HEK293 (cell line): ENCODE data around the gene LIMK2.

Experiments
- CTCF ChIA-PET: fragments of 350-600 bp; formaldehyde crosslinking; extraction: SDS; loops from one replicate; lab custom pipeline; 2021; ENCODE audit warnings: antibody characterized with exemption; lab: Yijun Ruan, JAX
- POLR2A ChIA-PET: fragments of 300-600 bp; formaldehyde crosslinking; extraction: SDS; loops from one replicate; lab custom pipeline; 2020; ENCODE audit warnings: antibody characterized with exemption, inconsistent platforms; lab: Yijun Ruan, JAX
- H3K27ac ChIP-seq: fragments of 200-500 bp; sonication (Bioruptor generic); 2 replicates; pipeline ENCODE4 v1.5.1; 2014; ENCODE audit warnings: low read depth, low read length, control low read depth, inconsistent platforms; ENCODE audit errors: extremely low read depth
- H3K36me3 ChIP-seq, 2 experiments: fragments of 200-500 bp in 1 of 2; sonication (Bioruptor generic) in 1 of 2; 1 replicate in 1 of 2; 2 replicates in 1 of 2; pipeline ENCODE4 v1.5.1; 2014 to 2017; ENCODE audit warnings: inconsistent platforms in 2 of 2, low read length in 2 of 2; ENCODE audit not compliant: control insufficient read depth in 2 of 2, insufficient read depth in 1 of 2
- H3K4me1 ChIP-seq: fragments of 200-500 bp; sonication (Bioruptor generic); 2 replicates; pipeline ENCODE4 v1.5.1; 2014; ENCODE audit warnings: mild to moderate bottlenecking, low read length, inconsistent platforms; ENCODE audit not compliant: control insufficient read depth, insufficient read depth
- H3K4me3 ChIP-seq: 2 replicates; pipeline ENCODE4 v1.5.1; 2011; ENCODE audit warnings: low read depth, mild to moderate bottlenecking, control low read depth, low read length, moderate library complexity
- H3K9me3 ChIP-seq: fragments of 200-500 bp; sonication (Bioruptor generic); 2 replicates; pipeline ENCODE4 v1.5.1; 2014; ENCODE audit warnings: low read depth, low read length, inconsistent platforms; ENCODE audit not compliant: control insufficient read depth, insufficient read depth
- EGR2 ChIP-seq: fragments of 450-650 bp; formaldehyde crosslinking; IDR thresholded peaks from 2 replicates; pipeline ENCODE4 v1.5.1; 2016; ENCODE audit warnings: low read depth, missing biosample characterization, missing genetic modification characterization
- SCRT1 ChIP-seq: fragments of 450-650 bp; formaldehyde crosslinking; IDR thresholded peaks from 2 replicates; pipeline ENCODE4 v1.5.1; 2016; ENCODE audit warnings: missing biosample characterization, missing genetic modification characterization, borderline replicate concordance
- SCRT2 ChIP-seq: fragments of 450-650 bp; formaldehyde crosslinking; IDR thresholded peaks from 2 replicates; pipeline ENCODE4 v1.5.1; 2016; ENCODE audit warnings: missing biosample characterization, missing genetic modification characterization
- TRIM28 ChIP-seq: IDR thresholded peaks from 2 replicates; pipeline ENCODE4 v1.6.1; 2011; ENCODE audit warnings: low read length, control low read depth, borderline replicate concordance
- ZFP41 ChIP-seq: fragments of 450-650 bp; formaldehyde crosslinking; IDR thresholded peaks from 2 replicates; pipeline ENCODE4 v1.5.1; 2016; ENCODE audit warnings: missing biosample characterization, missing genetic modification characterization, borderline replicate concordance
- ZNF140 ChIP-seq: fragments of 450-650 bp; formaldehyde crosslinking; IDR thresholded peaks from 2 replicates; pipeline ENCODE4 v1.5.1; 2016; ENCODE audit warnings: missing biosample characterization, missing genetic modification characterization
- ZNF24 ChIP-seq: fragments of 450-650 bp; formaldehyde crosslinking; IDR thresholded peaks from 2 replicates; pipeline ENCODE4 v1.5.1; 2016; ENCODE audit warnings: missing biosample characterization, missing genetic modification characterization
- ZNF335 ChIP-seq: fragments of 450-650 bp; formaldehyde crosslinking; conservative IDR thresholded peaks from 2 replicates; pipeline ENCODE4 v1.5.1; 2016; ENCODE audit warnings: missing biosample characterization, missing genetic modification characterization
- ZNF423 ChIP-seq: fragments of 450-650 bp; formaldehyde crosslinking; IDR thresholded peaks from 2 replicates; pipeline ENCODE4 v1.5.1; 2016; ENCODE audit warnings: missing biosample characterization, missing genetic modification characterization
- ZNF558 ChIP-seq: fragments of 450-650 bp; formaldehyde crosslinking; IDR thresholded peaks from 2 replicates; pipeline ENCODE4 v1.5.1; 2016; ENCODE audit warnings: missing biosample characterization, missing genetic modification characterization
- ZNF585B ChIP-seq: fragments of 450-650 bp; formaldehyde crosslinking; IDR thresholded peaks from 2 replicates; pipeline ENCODE4 v1.5.1; 2016; ENCODE audit warnings: missing biosample characterization, missing genetic modification characterization
- ZNF600 ChIP-seq: fragments of 450-650 bp; formaldehyde crosslinking; IDR thresholded peaks from 2 replicates; pipeline ENCODE4 v1.5.1; 2016; ENCODE audit warnings: missing biosample characterization, missing genetic modification characterization
- ZNF654 ChIP-seq: fragments of 450-650 bp; formaldehyde crosslinking; IDR thresholded peaks from 2 replicates; pipeline ENCODE4 v1.5.1; 2016; ENCODE audit warnings: low read depth, missing biosample characterization, missing genetic modification characterization
- ZNF843 ChIP-seq: fragments of 450-650 bp; formaldehyde crosslinking; IDR thresholded peaks from 2 replicates; pipeline ENCODE4 v1.5.1; 2016; ENCODE audit warnings: missing biosample characterization, missing genetic modification characterization
- TF ChIP-seq, protein P1 (sequence below): fragments of 450-650 bp; formaldehyde crosslinking; IDR thresholded peaks from 2 replicates; pipeline ENCODE4 v1.5.1; 2016; ENCODE audit warnings: missing biosample characterization, missing genetic modification characterization
- TF ChIP-seq, protein P2 (sequence below): fragments of 450-650 bp; formaldehyde crosslinking; IDR thresholded peaks from 2 replicates; pipeline ENCODE4 v1.5.1; 2017; ENCODE audit warnings: missing biosample characterization, missing genetic modification characterization
- TF ChIP-seq, protein P3 (sequence below): fragments of 450-650 bp; formaldehyde crosslinking; IDR thresholded peaks from 2 replicates; pipeline ENCODE4 v1.5.1; 2016; ENCODE audit warnings: missing biosample characterization, missing genetic modification characterization
- TF ChIP-seq, protein P4 (sequence below): fragments of 450-650 bp; formaldehyde crosslinking; IDR thresholded peaks from 2 replicates; pipeline ENCODE4 v1.5.1; 2016; ENCODE audit warnings: missing biosample characterization, missing genetic modification characterization
- TF ChIP-seq, protein P5 (sequence below): fragments of 450-650 bp; formaldehyde crosslinking; IDR thresholded peaks from 2 replicates; pipeline ENCODE4 v1.5.1; 2016; ENCODE audit warnings: missing biosample characterization, missing genetic modification characterization, borderline replicate concordance
- TF ChIP-seq, protein P6 (sequence below): fragments of 450-650 bp; IDR thresholded peaks from 2 replicates; pipeline ENCODE4 v1.5.1; 2018; ENCODE audit warnings: missing biosample characterization, missing genetic modification characterization

The LIMK2 gene

GRCh38 chr22:31295831-31296657 lies 83.9 kb downstream of the LIMK2 start:
- Histone ChIP-seq H3K9me3 (no peaks in the 10 kb centered on the region), H3K4me3 (no peak overlapping the region), H3K36me3 (no peaks in the 10 kb centered on the region), H3K27ac (no peak overlapping the region), H3K4me1 (peaks cover 11% of the 10 kb centered on the region; the same call in 1 of the 2 replicates)
- ChIA-PET CTCF (interaction anchor here (0.6 to 9.3 kb wide), 6 partner anchors 13 to 1610 kb away, joined by 3 to 100 read pairs (median 3); no protein-coding TSS in a partner anchor), POLR2A (interaction anchor here (0.8 kb wide), 1 partner anchor 50 kb away, joined by 3 read pairs; the partner anchor contains the start of gene PATZ1)
- TF ChIP-seq SCRT2 (tag by site-specific recombination) (peak; percentile 80), SCRT1 (tag by site-specific recombination) (0 out of 2 replicates have a peak, but pooled peaks have one; percentile 11), ZNF335 (peak; percentile 4; the same call in 1 of the 2 replicates), EGR2 (tag by site-specific recombination) (no peak), ZNF585B (no peak)
- TF ChIP-seq, protein P1, sequence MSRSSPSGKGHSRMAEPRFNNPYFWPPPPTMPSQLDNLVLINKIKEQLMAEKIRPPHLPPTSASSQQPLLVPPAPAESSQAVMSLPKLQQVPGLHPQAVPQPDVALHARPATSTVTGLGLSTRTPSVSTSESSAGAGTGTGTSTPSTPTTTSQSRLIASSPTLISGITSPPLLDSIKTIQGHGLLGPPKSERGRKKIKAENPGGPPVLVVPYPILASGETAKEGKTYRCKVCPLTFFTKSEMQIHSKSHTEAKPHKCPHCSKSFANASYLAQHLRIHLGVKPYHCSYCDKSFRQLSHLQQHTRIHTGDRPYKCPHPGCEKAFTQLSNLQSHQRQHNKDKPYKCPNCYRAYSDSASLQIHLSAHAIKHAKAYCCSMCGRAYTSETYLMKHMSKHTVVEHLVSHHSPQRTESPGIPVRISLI: 0 out of 2 replicates have a peak, but pooled peaks have one; percentile 19
- TF ChIP-seq, protein P2, sequence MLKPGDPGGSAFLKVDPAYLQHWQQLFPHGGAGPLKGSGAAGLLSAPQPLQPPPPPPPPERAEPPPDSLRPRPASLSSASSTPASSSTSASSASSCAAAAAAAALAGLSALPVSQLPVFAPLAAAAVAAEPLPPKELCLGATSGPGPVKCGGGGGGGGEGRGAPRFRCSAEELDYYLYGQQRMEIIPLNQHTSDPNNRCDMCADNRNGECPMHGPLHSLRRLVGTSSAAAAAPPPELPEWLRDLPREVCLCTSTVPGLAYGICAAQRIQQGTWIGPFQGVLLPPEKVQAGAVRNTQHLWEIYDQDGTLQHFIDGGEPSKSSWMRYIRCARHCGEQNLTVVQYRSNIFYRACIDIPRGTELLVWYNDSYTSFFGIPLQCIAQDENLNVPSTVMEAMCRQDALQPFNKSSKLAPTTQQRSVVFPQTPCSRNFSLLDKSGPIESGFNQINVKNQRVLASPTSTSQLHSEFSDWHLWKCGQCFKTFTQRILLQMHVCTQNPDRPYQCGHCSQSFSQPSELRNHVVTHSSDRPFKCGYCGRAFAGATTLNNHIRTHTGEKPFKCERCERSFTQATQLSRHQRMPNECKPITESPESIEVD: peak; percentile 13; the same call in 1 of the 2 replicates

- no peaks in the 10 kb centered on the region for H3K4me1 ChIP-seq
- no peak overlapping the region for H3K27ac ChIP-seq
- CTCF ChIA-PET: interaction anchor here (0.5 to 9.3 kb wide), 6 partner anchors 8 to 187 kb away, joined by 3 to 100 read pairs (median 4); partner anchors contain the start of gene PIK3IP1
- POLR2A ChIA-PET: interaction anchor here (1.9 kb wide), 1 partner anchor 8 kb away, joined by 6 read pairs; the partner anchor contains the start of gene PIK3IP1
- no peaks in the 10 kb centered on the region for H3K36me3 ChIP-seq
- H3K9me3 ChIP-seq: no peaks in the 10 kb centered on the region
- H3K4me3 ChIP-seq: no peak overlapping the region
- TF ChIP-seq, protein P3, sequence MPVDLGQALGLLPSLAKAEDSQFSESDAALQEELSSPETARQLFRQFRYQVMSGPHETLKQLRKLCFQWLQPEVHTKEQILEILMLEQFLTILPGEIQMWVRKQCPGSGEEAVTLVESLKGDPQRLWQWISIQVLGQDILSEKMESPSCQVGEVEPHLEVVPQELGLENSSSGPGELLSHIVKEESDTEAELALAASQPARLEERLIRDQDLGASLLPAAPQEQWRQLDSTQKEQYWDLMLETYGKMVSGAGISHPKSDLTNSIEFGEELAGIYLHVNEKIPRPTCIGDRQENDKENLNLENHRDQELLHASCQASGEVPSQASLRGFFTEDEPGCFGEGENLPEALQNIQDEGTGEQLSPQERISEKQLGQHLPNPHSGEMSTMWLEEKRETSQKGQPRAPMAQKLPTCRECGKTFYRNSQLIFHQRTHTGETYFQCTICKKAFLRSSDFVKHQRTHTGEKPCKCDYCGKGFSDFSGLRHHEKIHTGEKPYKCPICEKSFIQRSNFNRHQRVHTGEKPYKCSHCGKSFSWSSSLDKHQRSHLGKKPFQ (tag by site-specific recombination): no peak
- TF ChIP-seq ZNF140 (tag by site-specific recombination) (no peak), ZNF600 (tag by site-specific recombination) (no peak), ZFP41 (tag by site-specific recombination) (no peak), ZNF24 (tag by site-specific recombination) (no peak), ZNF423 (no peak), ZNF654 (tag by site-specific recombination) (no peak), ZNF558 (no peak), TRIM28 (no peak), ZNF843 (no peak)
- TF ChIP-seq, protein P4, sequence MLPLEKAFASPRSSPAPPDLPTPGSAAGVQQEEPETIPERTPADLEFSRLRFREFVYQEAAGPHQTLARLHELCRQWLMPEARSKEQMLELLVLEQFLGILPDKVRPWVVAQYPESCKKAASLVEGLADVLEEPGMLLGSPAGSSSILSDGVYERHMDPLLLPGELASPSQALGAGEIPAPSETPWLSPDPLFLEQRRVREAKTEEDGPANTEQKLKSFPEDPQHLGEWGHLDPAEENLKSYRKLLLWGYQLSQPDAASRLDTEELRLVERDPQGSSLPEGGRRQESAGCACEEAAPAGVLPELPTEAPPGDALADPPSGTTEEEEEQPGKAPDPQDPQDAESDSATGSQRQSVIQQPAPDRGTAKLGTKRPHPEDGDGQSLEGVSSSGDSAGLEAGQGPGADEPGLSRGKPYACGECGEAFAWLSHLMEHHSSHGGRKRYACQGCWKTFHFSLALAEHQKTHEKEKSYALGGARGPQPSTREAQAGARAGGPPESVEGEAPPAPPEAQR (tag by site-specific recombination): no peak
- TF ChIP-seq, protein P5, sequence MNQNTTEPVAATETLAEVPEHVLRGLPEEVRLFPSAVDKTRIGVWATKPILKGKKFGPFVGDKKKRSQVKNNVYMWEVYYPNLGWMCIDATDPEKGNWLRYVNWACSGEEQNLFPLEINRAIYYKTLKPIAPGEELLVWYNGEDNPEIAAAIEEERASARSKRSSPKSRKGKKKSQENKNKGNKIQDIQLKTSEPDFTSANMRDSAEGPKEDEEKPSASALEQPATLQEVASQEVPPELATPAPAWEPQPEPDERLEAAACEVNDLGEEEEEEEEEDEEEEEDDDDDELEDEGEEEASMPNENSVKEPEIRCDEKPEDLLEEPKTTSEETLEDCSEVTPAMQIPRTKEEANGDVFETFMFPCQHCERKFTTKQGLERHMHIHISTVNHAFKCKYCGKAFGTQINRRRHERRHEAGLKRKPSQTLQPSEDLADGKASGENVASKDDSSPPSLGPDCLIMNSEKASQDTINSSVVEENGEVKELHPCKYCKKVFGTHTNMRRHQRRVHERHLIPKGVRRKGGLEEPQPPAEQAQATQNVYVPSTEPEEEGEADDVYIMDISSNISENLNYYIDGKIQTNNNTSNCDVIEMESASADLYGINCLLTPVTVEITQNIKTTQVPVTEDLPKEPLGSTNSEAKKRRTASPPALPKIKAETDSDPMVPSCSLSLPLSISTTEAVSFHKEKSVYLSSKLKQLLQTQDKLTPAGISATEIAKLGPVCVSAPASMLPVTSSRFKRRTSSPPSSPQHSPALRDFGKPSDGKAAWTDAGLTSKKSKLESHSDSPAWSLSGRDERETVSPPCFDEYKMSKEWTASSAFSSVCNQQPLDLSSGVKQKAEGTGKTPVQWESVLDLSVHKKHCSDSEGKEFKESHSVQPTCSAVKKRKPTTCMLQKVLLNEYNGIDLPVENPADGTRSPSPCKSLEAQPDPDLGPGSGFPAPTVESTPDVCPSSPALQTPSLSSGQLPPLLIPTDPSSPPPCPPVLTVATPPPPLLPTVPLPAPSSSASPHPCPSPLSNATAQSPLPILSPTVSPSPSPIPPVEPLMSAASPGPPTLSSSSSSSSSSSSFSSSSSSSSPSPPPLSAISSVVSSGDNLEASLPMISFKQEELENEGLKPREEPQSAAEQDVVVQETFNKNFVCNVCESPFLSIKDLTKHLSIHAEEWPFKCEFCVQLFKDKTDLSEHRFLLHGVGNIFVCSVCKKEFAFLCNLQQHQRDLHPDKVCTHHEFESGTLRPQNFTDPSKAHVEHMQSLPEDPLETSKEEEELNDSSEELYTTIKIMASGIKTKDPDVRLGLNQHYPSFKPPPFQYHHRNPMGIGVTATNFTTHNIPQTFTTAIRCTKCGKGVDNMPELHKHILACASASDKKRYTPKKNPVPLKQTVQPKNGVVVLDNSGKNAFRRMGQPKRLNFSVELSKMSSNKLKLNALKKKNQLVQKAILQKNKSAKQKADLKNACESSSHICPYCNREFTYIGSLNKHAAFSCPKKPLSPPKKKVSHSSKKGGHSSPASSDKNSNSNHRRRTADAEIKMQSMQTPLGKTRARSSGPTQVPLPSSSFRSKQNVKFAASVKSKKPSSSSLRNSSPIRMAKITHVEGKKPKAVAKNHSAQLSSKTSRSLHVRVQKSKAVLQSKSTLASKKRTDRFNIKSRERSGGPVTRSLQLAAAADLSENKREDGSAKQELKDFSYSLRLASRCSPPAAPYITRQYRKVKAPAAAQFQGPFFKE (tag by site-specific recombination): no peak
- TF ChIP-seq, protein P6, sequence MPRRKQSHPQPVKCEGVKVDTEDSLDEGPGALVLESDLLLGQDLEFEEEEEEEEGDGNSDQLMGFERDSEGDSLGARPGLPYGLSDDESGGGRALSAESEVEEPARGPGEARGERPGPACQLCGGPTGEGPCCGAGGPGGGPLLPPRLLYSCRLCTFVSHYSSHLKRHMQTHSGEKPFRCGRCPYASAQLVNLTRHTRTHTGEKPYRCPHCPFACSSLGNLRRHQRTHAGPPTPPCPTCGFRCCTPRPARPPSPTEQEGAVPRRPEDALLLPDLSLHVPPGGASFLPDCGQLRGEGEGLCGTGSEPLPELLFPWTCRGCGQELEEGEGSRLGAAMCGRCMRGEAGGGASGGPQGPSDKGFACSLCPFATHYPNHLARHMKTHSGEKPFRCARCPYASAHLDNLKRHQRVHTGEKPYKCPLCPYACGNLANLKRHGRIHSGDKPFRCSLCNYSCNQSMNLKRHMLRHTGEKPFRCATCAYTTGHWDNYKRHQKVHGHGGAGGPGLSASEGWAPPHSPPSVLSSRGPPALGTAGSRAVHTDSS (tag by site-specific recombination): no peak
Observed at GRCh38 chr22:31300896-31301295, 88.8 kb downstream of the LIMK2 start.
